Spleen (tissue), 11 donors: Measurements from ENCODE around the gene EIF4H. TPM values are rescaled to one million over a fixed set of nuclear protein-coding genes. Genes with fewer than 3 reads are reported as not detected.

ENCODE experiments used
- DNase-seq: peaks from one replicate; pipeline ENCODE4 v3.0.0-alpha.2; 2020
- H3K27ac ChIP-seq, 8 donors: fragments of 200-600 bp; sonication (generic) in 7 of 8; 1 replicate in 4 of 8; 2 replicates in 4 of 8; pipeline versions ENCODE4 v1.5.0 to v1.8.0; 2016 to 2021; ENCODE audit warnings: inconsistent platforms in 4 of 8, mild to moderate bottlenecking in 4 of 8, moderate library complexity in 1 of 8
- H3K27me3 ChIP-seq, 7 donors: fragments of 200-600 bp; sonication (generic) in 6 of 7; replicated peaks in 1 of 7; 1 replicate in 4 of 7; 2 replicates in 3 of 7; pipeline versions ENCODE4 v1.5.0 to v1.8.0; 2016 to 2021; ENCODE audit warnings: inconsistent platforms in 3 of 7, mild to moderate bottlenecking in 1 of 7
- H3K36me3 ChIP-seq, 6 donors: fragments of 200-600 bp; sonication (generic) in 5 of 6; 1 replicate in 4 of 6; 2 replicates in 2 of 6; pipeline versions ENCODE4 v1.5.0 to v1.8.0; 2016 to 2021; ENCODE audit warnings: inconsistent platforms in 2 of 6
- H3K4me1 ChIP-seq, 6 donors: fragments of 200-600 bp; sonication (generic) in 5 of 6; 1 replicate in 3 of 6; 2 replicates in 3 of 6; pipeline versions ENCODE4 v1.5.0 to v1.8.0; 2016 to 2021; ENCODE audit warnings: inconsistent platforms in 3 of 6
- H3K4me3 ChIP-seq, 8 donors: fragments of 200-600 bp; sonication (generic) in 7 of 8; 1 replicate in 4 of 8; 2 replicates in 4 of 8; pipeline versions ENCODE4 v1.5.0 to v1.8.0; 2016 to 2021; ENCODE audit warnings: inconsistent platforms in 4 of 8, mild to moderate bottlenecking in 4 of 8, moderate library complexity in 2 of 8
- H3K9me3 ChIP-seq, 8 donors: fragments of 200-600 bp; sonication (generic) in 7 of 8; 1 replicate in 4 of 8; 2 replicates in 4 of 8; pipeline versions ENCODE4 v1.5.0 to v1.8.0; 2016 to 2021; ENCODE audit warnings: inconsistent platforms in 4 of 8
- POLR2A ChIP-seq, 3 donors: fragments of 450-650 bp; IDR thresholded peaks; one replicate each; pipeline ENCODE4 v1.5.1; 2017; ENCODE audit warnings: antibody characterized with exemption in 3 of 3, mild to moderate bottlenecking in 1 of 3
- POLR2AphosphoS5 ChIP-seq, 3 donors: sonication (generic); formaldehyde crosslinking; IDR thresholded peaks; one replicate each; pipeline ENCODE4 v1.5.1; 2017; ENCODE audit warnings: antibody characterized with exemption in 3 of 3
- WGBS, 5 donors: extraction: QIAGEN DNeasy Blood & Tissue Kit in 3 of 5; methylation state at CpG; one replicate each; pipeline versions ENCODE4 v1.1.5 to v1.1.7; 2013 to 2018; 5-methylcytosine and 5-hydroxymethylcytosine counted together
- intact Hi-C: fragments of 100-400 bp; cut with DNase I; formaldehyde crosslinking; loops from one replicate; pipeline ENCODE4 v1.15.0; 2023; ENCODE audit warnings: low total_unique reads
- polyA plus RNA-seq, 3 donors: library from polyadenylated mRNA; stranded (reverse); fragments of 200-250 nt; gene quantifications; one replicate each; pipeline ENCODE4 v1.2.1, GENCODE V29; 2013
- total RNA-seq, 7 donors: library from RNA; depleted of rRNA in 3 of 7; stranded (reverse); fragments of >200 nt in 3 of 7; fragmentation: NEBNext Ultra II Directional in 4 of 7; extraction: Animal tissue kit (Norgen Biotek cat#: 25700) in 4 of 7; gene quantifications; one replicate each; pipeline versions ENCODE4 v1.1.0 to v1.2.1, GENCODE V29; 2016 to 2021
- TF ChIP-seq, protein P1 (sequence below), 11 experiments: fragments of 200-600 bp in 7 of 11; fragments of 450-650 bp in 4 of 11; sonication (generic) in 4 of 11; IDR thresholded peaks in 8 of 11; conservative IDR thresholded peaks in 3 of 11; 1 replicate in 7 of 11; 2 replicates in 4 of 11; pipeline versions ENCODE4 v1.4.0 to v1.8.0; 2016 to 2021; ENCODE audit warnings: antibody characterized with exemption in 11 of 11, inconsistent platforms in 4 of 11, mild to moderate bottlenecking in 1 of 11
- donor health status: healthy with polysubstance abuse.
- donor health status: DM: no; HTN: no; CAD: no; lungs with moderate emphysema.
- donor health status: DM: no; HTN: no; CAD: no.
- donor health status: Bipolar disorder and iron deficiency.
- donor health status: healthy.
- donor health status: DM: no; HTN: no; CAD: no.
- donor health status: DM: yes; HTN: yes; CAD: no.

EIF4H gene
- total and polyA plus RNA-seq, 10 donors, result 75.5 to 224 (median 185) TPM

DNA sequence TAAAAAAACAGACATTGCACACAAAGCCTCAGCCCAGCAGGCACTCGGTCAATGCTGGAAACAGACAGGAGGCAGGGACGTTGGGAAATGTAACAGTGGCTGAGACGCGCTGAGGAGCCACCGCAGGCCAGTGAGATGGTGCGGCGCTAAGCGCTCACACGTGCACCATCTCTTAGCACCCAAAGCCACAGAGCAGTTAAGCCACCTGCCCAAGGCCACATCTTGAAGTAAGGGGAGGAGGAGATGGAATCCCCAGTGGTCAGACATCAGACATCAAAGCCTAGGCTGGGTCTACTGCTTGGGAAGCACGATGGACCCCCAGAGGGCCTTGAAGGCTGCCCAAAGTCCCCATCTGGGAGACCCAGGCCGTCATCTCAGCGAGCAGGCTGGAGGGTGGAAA lies 51.2 kb downstream of the EIF4H start:
- DNase-seq, result no peak
- Histone ChIP-seq H3K27me3 (no peaks in the 10 kb centered on the region), H3K36me3 (peaks cover 0 to 94% (median 29%) of the 10 kb centered on the region in 6 donors), H3K9me3 (no peaks in the 10 kb centered on the region), H3K27ac (peak overlapping the region in 3 of 8 donors; percentile 72 to 88 (median 78)), H3K4me1 (peaks cover 0 to 82% (median 45%) of the 10 kb centered on the region in 6 donors), H3K4me3 (no peak overlapping the region)
- intact Hi-C loops, result no loop called here
- 49 to 68% (median 61%) methylated on average over 9 to 12 of the region's 12 CpGs for WGBS, 5 donors
- TF ChIP-seq POLR2AphosphoS5 (IDR thresholded peaks at IDR 0.05) (peak in 1 of 3 donors; percentile 65), POLR2A (IDR thresholded peaks at IDR 0.05) (no peak)
- TF ChIP-seq, protein P1, sequence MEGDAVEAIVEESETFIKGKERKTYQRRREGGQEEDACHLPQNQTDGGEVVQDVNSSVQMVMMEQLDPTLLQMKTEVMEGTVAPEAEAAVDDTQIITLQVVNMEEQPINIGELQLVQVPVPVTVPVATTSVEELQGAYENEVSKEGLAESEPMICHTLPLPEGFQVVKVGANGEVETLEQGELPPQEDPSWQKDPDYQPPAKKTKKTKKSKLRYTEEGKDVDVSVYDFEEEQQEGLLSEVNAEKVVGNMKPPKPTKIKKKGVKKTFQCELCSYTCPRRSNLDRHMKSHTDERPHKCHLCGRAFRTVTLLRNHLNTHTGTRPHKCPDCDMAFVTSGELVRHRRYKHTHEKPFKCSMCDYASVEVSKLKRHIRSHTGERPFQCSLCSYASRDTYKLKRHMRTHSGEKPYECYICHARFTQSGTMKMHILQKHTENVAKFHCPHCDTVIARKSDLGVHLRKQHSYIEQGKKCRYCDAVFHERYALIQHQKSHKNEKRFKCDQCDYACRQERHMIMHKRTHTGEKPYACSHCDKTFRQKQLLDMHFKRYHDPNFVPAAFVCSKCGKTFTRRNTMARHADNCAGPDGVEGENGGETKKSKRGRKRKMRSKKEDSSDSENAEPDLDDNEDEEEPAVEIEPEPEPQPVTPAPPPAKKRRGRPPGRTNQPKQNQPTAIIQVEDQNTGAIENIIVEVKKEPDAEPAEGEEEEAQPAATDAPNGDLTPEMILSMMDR (IDR thresholded peaks at IDR 0.05 in 8 of 11, conservative IDR thresholded peaks at IDR 0.05 in 3 of 11), result no peak

DNA sequence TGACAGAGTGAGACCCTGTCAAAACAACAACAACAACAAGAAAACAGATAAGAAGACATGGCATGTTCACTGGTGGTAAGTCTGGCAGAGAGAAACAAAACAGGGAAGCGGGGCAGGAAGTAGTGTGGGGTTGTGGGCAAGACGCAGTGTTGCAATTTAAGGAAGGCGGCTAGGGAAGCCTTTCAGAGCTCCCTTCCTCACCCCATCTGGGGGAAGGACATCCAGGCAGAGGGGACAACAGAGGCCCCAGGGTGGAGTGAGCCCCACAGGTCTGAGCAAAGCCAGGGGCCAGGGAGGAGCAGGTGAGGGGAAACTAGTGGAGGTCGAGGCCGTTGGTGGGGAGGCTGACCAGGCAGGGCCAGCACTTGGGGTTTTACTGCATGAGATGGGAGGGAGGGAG lies 52.5 kb downstream of the EIF4H start:
- H3K9me3 ChIP-seq, result no peaks in the 10 kb centered on the region
- H3K4me3 ChIP-seq, result peak overlapping the region in 1 of 8 donors; percentile 20
- WGBS, 5 donors, result 37 to 51% (median 41%) methylated on average over 5 of the region's 5 CpGs
- peak; percentile 84 for DNase-seq
- peak overlapping the region in 7 of 8 donors; percentile 51 to 88 (median 64) for H3K27ac ChIP-seq
- TF ChIP-seq, protein P1 (IDR thresholded peaks at IDR 0.05 in 8 of 11, conservative IDR thresholded peaks at IDR 0.05 in 3 of 11), result no peak
- TF ChIP-seq POLR2AphosphoS5 (IDR thresholded peaks at IDR 0.05), result peak in 2 of 3 donors; percentile 70 to 75
- peaks cover 0 to 94% (median 38%) of the 10 kb centered on the region in 6 donors for H3K36me3 ChIP-seq
- H3K4me1 ChIP-seq, result peaks cover 0 to 88% (median 57%) of the 10 kb centered on the region in 6 donors
- intact Hi-C loops, result no loop called here
- no peaks in the 10 kb centered on the region for H3K27me3 ChIP-seq

DNA sequence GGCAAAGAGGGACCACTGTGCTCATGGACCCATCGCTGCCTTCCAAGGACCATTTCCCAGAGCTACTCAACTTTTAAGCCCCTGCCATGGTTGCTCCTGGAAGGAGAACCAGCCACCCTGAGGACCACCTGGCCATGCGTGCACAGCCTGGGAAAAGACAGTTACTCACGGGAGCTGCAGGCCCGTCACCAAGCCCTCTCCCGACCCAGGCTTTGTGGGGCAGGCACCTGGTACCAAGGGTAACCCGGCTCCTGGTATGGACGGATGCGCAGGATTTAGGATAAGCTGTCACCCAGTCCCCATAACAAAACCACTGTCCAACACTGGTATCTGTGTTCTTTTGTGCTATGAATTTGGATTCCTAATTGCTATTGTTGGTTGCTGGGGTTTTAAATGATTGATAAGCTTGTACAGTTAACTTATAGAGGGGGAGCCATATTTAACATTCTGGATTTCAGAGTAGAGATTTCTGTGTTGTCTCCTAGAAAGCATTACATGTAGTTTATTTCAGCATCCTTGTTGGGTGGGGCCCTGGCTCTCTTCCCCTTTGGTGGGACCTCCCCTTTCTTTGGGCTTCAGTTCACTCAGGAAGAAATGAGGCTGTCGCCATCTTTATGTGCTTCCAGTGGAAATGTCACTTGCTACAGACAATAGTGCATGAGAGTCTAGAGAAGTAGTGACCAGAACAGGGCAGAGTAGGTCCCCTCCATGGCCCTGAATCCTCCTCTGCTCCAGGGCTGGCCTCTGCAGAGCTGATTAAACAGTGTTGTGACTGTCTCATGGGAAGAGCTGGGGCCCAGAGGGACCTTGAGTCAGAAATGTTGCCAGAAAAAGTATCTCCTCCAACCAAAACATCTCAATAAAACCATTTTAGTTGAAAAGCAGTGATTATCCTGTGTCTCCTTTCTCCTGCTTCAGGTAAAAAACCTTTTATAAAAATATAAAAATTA lies 55.1 kb downstream of the EIF4H start:
- intact Hi-C loops, result no loop called here
- DNase-seq, result no peak
- H3K27ac ChIP-seq, result peak overlapping the region in 7 of 8 donors; percentile 51 to 88 (median 79)
- no peaks in the 10 kb centered on the region for H3K9me3 ChIP-seq
- H3K27me3 ChIP-seq, result no peaks in the 10 kb centered on the region
- 85 to 92% (median 90%) methylated on average over 8 to 9 of the region's 9 CpGs for WGBS, 5 donors
- H3K4me1 ChIP-seq, result peaks cover 0 to 84% (median 56%) of the 10 kb centered on the region in 6 donors
- peaks cover 3 to 95% (median 50%) of the 10 kb centered on the region in 6 donors for H3K36me3 ChIP-seq
- TF ChIP-seq POLR2A (IDR thresholded peaks at IDR 0.05) (no peak), POLR2AphosphoS5 (IDR thresholded peaks at IDR 0.05) (peak; percentile 12 to 62 (median 17))
- H3K4me3 ChIP-seq, result no peak overlapping the region

DNA sequence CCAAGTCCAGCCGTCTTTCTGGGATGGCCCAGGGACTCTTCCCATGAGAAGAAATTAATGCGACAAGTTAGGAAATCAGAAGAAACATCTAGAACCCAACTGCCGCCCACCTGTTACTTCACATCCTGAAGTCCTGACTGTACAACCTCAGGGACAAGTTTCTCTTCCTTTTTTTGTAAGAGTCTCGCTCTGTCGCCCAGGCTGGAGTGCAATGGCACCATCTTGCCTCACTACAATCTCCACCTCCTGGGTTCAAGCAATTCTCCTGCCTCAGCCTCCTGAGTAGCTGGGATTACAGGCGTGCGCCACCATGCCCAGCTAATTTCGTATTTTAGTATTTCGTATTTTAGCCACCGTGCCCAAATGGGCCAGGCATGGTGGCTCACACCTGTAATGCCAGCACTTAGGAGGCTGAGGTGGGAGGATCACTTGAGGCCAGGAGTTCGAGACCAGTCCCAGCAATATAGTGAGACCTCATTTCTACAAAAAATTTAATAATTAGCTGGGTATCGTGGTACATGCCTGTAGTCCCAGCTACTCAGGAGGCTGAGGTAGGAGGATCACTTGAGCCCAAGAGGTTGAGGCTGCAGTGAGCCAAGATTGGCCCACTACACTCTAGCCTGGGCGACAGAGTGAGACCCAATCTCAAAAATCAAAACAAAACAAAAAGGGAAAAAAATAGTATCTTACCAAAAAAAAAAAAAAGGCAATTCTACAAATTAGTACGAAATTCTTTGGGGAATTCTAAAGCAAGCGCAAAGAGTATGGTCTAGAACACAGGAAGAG lies 56.5 kb downstream of the EIF4H start:
- TF ChIP-seq POLR2AphosphoS5 (IDR thresholded peaks at IDR 0.05) (peak in 1 of 3 donors; percentile 76), POLR2A (IDR thresholded peaks at IDR 0.05) (no peak)
- TF ChIP-seq, protein P1 (IDR thresholded peaks at IDR 0.05 in 8 of 11, conservative IDR thresholded peaks at IDR 0.05 in 3 of 11), result peak in 1 of 11 experiments; percentile 23
- no peaks in the 10 kb centered on the region for H3K27me3 ChIP-seq
- DNase-seq, result no peak
- WGBS, 5 donors, result 65 to 73% (median 67%) methylated on average over 15 of the region's 15 CpGs
- intact Hi-C loops, result no loop called here
- peaks cover 0 to 84% (median 52%) of the 10 kb centered on the region in 6 donors for H3K4me1 ChIP-seq
- H3K36me3 ChIP-seq, result peaks cover 3 to 95% (median 52%) of the 10 kb centered on the region in 6 donors
- peak overlapping the region in 7 of 8 donors; percentile 57 to 88 (median 79) for H3K27ac ChIP-seq
- no peaks in the 10 kb centered on the region for H3K9me3 ChIP-seq
- peak overlapping the region in 1 of 8 donors; percentile 19 for H3K4me3 ChIP-seq
